ENCODE results near the gene GGNBP2. TPM values are rescaled to one million over a fixed set of nuclear protein-coding genes. Genes with fewer than 3 reads are reported as not detected.

The GGNBP2 gene
- polyA plus RNA-seq, 1 of the 3 experiments (the other 2 are of a cell fraction): 79.3 TPM

GRCh38 chr17:36540696-36541095 is 4.0 kb upstream of the GGNBP2 start:
- no peak overlapping the region for H3K9ac ChIP-seq
- TF ChIP-seq EP300 (IDR thresholded peaks at IDR 0.05; ENCODE audit: borderline replicate concordance in 1 of 2, low read depth in 1 of 2, low read length in 1 of 2): no peak
- TF ChIP-seq JUND (IDR thresholded peaks at IDR 0.05): no peak
- no peak for TF ChIP-seq RFX5 (IDR thresholded peaks at IDR 0.05; ENCODE audit: low read length)
- TF ChIP-seq NRF1 (IDR thresholded peaks at IDR 0.05; ENCODE audit: low read depth, low read length): no peak
- no peaks in the 10 kb centered on the region for H4K20me1 ChIP-seq (ENCODE audit: insufficient read depth)
- no peaks in the 10 kb centered on the region for H3K27me3 ChIP-seq (ENCODE audit: insufficient read depth)
- peaks cover 57% of the 10 kb centered on the region for H3K79me2 ChIP-seq (ENCODE audit: insufficient read depth)
- H3K4me1 ChIP-seq (ENCODE audit: control insufficient read depth in 1 of 2, insufficient read depth in 2 of 2, low read depth in 1 of 2, low read length in 1 of 2): no peaks in the 10 kb centered on the region; a peak in 1 of 4 replicates
- 98% methylated on average over 3 of the region's 3 CpGs for WGBS (ENCODE audit: low lambda C conversion rate)
- no peak for DNase-seq
- no peaks in the 10 kb centered on the region for H3K9me3 ChIP-seq
- ChIA-PET POLR2A (no interaction called here), CTCF (no interaction called here)
- no peak overlapping the region for H3K4me3 ChIP-seq (ENCODE audit: low read depth in 2 of 2, low read length in 1 of 2)
- peaks cover 18 to 29% of the 10 kb centered on the region in 2 experiments for H3K36me3 ChIP-seq (replicated peaks in 1 of 2; ENCODE audit: control insufficient read depth in 1 of 2, insufficient read depth in 2 of 2, low read length in 1 of 2)
- no peak overlapping the region for H3K27ac ChIP-seq (ENCODE audit: low read depth in 2 of 2, low read length in 1 of 2)
- peaks cover 24% of the 10 kb centered on the region for H3F3A ChIP-seq (replicated peaks; ENCODE audit: insufficient read depth)
- no peak overlapping the region for H2AFZ ChIP-seq (ENCODE audit: low read depth)
- H3K9me2 ChIP-seq: no peaks in the 10 kb centered on the region
- no peak overlapping the region for H3K4me2 ChIP-seq

DNA sequence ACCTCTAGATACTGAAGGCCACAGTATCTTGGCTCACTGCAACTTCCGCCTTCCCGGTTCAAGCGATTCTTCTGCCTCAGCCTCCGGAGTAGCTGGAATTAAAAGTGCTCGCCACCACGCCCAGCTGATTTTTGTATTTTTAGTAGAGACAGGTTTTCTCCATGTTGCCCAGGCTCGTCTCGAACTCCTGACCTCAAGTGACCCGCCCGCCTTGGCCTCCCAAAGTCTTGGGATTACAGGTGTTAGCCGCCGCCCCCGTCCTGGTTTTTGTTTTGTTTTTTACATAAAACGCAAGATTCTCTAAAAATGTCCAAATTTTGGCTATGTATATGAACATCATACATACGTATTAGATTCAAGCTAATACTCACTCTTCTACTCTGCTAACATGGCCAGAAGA is 2.0 kb upstream of the GGNBP2 start:
- Histone ChIP-seq H2AFZ (ENCODE audit: low read depth) (no peak overlapping the region), H3K4me1 (ENCODE audit: control insufficient read depth in 1 of 2, insufficient read depth in 2 of 2, low read depth in 1 of 2, low read length in 1 of 2) (peaks cover 0 to 9% of the 10 kb centered on the region in 2 experiments; a peak in 1 of 4 replicates), H3K27me3 (ENCODE audit: insufficient read depth) (no peaks in the 10 kb centered on the region), H3K4me3 (ENCODE audit: low read depth in 2 of 2, low read length in 1 of 2) (no peak overlapping the region), H3K36me3 (replicated peaks in 1 of 2; ENCODE audit: control insufficient read depth in 1 of 2, insufficient read depth in 2 of 2, low read length in 1 of 2) (peaks cover 18 to 27% of the 10 kb centered on the region in 2 experiments), H3K4me2 (no peak overlapping the region), H3K79me2 (ENCODE audit: insufficient read depth) (peaks cover 59% of the 10 kb centered on the region), H3F3A (replicated peaks; ENCODE audit: insufficient read depth) (peaks cover 24% of the 10 kb centered on the region), H3K9ac (no peak overlapping the region), H3K9me2 (no peaks in the 10 kb centered on the region), H4K20me1 (ENCODE audit: insufficient read depth) (peaks cover 19% of the 10 kb centered on the region), H3K9me3 (no peaks in the 10 kb centered on the region), H3K27ac (ENCODE audit: low read depth in 2 of 2, low read length in 1 of 2) (no peak overlapping the region)
- POLR2A ChIA-PET: interaction anchor here (4.8 kb wide), 1 partner anchor 8 kb away, joined by 37 read pairs; the partner anchor contains the start of genes MYO19 and PIGW
- TF ChIP-seq, protein P1, sequence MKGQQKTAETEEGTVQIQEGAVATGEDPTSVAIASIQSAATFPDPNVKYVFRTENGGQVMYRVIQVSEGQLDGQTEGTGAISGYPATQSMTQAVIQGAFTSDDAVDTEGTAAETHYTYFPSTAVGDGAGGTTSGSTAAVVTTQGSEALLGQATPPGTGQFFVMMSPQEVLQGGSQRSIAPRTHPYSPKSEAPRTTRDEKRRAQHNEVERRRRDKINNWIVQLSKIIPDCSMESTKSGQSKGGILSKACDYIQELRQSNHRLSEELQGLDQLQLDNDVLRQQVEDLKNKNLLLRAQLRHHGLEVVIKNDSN (IDR thresholded peaks at IDR 0.05; ENCODE audit: borderline replicate concordance, low read depth): no peak
- no peak for TF ChIP-seq JUND (IDR thresholded peaks at IDR 0.05)
- TF ChIP-seq RFX5 (IDR thresholded peaks at IDR 0.05; ENCODE audit: low read length): no peak
- no peak for TF ChIP-seq TCF12 (IDR thresholded peaks at IDR 0.05)
- TF ChIP-seq RAD21 (IDR thresholded peaks at IDR 0.05; ENCODE audit: low read length): no peak
- TF ChIP-seq, protein P2, sequence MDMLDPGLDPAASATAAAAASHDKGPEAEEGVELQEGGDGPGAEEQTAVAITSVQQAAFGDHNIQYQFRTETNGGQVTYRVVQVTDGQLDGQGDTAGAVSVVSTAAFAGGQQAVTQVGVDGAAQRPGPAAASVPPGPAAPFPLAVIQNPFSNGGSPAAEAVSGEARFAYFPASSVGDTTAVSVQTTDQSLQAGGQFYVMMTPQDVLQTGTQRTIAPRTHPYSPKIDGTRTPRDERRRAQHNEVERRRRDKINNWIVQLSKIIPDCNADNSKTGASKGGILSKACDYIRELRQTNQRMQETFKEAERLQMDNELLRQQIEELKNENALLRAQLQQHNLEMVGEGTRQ (IDR thresholded peaks at IDR 0.05; ENCODE audit: borderline replicate concordance, low read depth, low read length): no peak
- TF ChIP-seq CTCF (IDR thresholded peaks at IDR 0.05): no peak
- no peak for TF ChIP-seq CHD2 (IDR thresholded peaks at IDR 0.05; ENCODE audit: low read length, partially characterized antibody)
- TF ChIP-seq YY1 (IDR thresholded peaks at IDR 0.05; ENCODE audit: low read depth): no peak
- TF ChIP-seq RXRA (IDR thresholded peaks at IDR 0.05; ENCODE audit: borderline replicate concordance, low read depth): no peak
- 96% methylated on average over 15 of the region's 15 CpGs for WGBS (ENCODE audit: low lambda C conversion rate)
- CTCF ChIA-PET: interaction anchor here (2.9 kb wide), 1 partner anchor 8 kb away, joined by 13 read pairs; the partner anchor contains the start of genes MYO19 and PIGW
- no peak for DNase-seq
